CD4-positive, alpha-beta T cell treated with Interleukin-15 for 1 hour (primary cell): Measurements from ENCODE around the gene CYP4B1.
"Not testable (repeated sequence)": the region's sequence is repeated elsewhere in the genome, so short reads cannot be mapped to it uniquely, and the experiment has no call there.

Source experiments
- DNase-seq: peaks from one replicate; pipeline ENCODE4 v3.0.0-alpha.2; 2020

Gene CYP4B1

DNA sequence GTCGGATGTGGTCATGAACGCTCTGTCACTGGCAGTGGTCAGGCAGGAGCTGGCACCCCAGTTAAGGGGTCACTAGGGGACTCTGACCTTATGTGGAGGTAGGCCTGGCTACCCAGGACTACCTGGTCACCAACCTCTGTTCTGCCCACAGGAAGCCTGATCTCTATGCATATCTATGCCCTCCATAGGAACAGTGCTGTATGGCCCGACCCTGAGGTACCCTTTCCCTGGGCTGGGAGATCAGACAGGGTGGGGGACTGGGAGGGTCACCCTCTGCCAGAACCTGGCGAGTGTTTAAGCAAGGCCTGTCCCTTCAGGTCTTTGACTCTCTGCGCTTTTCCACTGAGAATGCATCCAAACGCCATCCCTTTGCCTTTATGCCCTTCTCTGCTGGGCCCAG is 19.0 kb downstream of the CYP4B1 start:
- DNase-seq: no peak

DNA sequence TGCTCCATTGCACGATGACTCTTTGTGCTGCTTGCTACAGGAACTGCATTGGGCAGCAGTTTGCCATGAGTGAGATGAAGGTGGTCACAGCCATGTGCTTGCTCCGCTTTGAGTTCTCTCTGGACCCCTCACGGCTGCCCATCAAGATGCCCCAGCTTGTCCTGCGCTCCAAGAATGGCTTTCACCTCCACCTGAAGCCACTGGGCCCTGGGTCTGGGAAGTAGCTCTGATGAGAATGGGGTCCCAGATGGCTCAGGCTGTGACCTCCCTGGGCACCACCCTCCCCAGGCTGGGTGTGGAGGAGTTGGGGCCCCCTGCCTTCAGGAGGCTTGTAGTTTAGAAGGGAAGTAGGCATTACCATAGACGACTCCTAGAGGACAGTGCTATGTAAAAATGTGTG is 19.7 kb downstream of the CYP4B1 start:
- DNase-seq: no peak

DNA sequence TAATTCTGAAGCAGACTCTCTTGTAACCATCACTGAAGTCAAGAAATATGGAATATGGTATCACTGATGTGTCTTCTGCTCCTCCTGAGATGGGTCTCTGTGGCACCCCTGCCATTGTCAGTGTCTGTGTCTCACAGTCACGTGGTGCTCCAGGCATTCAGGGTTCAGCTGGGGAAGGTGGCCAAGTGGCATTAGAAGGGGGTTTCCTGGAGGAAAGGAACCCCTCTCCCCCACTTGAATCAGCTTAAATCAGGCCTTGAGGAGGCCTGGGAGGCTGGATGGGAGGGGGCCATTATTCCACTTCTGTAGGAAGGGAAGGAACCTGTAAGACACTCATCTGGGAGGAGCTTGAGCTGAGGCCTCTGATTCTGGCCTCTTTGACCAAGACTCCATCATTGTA is 20.5 kb downstream of the CYP4B1 start:
- no peak for DNase-seq

DNA sequence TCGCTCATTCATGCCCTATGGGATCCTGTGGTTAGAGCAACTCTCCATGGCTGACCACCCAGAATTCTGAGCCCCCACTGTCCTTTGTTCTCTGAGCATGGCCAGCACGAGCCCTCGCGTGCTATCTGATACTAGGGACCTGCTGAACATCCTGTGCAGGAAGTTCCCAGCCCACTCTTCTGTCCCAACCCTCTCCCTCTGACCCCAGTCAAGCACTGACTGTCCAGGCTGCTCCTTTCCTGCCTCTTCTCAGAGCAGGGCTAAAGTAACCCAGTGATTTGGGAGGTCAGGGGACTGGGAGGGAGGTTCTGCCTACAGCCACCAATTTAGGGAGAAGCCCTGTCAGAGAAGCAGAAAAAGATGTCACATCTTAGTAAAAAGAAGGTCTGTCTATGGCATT is 21.2 kb downstream of the CYP4B1 start:
- no peak for DNase-seq

DNA sequence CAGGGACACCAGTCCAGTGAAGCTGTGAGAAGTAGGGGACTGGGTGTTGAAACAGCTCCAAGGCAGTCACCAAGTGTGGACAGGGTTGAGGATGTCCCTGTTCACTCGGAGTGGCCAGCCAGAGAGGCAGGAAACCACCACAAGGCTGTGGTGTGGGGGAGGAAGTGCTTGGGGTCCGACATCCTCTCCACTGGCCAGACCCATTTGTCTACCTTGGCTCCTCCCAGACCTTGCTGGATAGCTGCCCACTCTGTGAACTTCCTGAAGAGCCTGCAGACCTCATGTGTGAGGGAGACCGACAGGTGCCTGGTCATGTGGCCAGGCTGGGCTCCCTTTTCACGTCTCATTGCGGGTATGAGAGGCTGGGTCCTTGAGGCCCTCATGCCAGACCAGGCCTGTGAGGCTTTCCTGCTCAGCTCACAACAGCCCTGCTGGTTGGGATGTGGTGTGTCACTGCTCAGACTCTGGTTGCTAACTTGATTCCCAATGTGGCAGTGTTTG is 21.8 kb downstream of the CYP4B1 start:
- DNase-seq: no peak

DNA sequence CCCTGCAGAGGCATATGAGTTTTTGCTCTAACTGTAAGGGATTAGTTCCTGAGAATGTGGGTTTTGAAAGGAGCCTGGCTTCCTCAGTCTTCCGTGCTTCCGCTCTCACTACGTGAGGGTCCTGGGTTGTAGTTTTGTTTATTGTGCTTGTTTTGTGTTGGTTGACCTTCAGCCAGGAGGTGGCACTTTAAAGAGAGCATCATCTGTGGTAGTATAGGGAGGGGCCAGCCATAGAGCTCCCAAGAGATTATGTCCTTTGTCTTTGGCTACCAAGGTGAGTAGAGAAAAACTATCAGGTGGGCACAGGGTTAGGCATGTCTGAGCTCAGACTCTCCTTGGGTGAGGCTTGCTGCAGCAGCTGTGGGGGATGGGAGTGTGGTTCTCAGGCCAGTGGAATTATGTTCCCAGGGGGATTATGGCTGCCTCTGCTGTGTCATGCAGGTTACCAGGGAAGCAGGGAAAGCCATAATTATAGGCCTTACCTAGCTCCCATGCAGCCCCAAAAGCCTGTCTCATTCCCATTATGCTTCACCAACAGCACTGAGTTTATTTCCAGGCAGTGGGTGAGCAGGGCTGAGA is 23.5 kb downstream of the CYP4B1 start:
- no peak for DNase-seq

DNA sequence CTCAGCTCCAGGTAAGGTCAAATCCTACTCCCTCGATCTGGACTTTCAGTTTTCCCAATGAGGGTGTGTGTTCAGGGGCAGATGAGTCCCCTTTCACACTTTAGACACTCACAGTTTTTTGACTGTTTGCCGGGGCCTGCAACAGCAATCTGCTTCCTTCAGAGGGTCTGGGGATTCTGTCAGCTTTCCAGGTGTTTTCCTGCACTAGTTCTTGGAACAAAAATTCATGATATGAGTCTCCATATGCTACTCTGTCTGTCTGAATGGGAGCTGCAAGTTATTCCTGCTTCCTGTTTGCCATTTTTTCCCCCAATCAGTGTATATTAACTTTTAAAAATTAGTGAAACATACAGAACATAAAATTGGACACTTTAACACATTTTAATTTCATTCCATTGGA is 24.3 kb downstream of the CYP4B1 start:
- no peak for DNase-seq

DNA sequence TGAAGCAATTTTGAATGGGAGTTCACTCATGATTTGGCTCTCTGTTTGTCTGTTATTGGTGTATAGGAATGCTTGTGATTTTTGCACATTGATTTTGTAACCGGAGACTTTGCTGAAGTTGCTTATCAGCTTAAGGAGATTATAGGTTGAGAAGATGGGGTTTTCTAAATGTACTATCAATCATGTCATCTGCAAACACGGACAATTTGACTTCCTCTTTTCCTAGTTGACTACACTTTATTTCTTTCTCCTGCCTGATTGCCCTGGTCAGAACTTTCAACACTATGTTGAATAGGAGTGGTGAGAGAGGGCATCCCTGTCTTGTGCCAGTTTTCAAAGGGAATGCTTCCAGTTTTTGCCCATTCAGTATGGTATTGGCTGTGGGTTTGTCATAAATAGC is 28.0 kb downstream of the CYP4B1 start:
- not testable (repeated sequence) for DNase-seq

DNA sequence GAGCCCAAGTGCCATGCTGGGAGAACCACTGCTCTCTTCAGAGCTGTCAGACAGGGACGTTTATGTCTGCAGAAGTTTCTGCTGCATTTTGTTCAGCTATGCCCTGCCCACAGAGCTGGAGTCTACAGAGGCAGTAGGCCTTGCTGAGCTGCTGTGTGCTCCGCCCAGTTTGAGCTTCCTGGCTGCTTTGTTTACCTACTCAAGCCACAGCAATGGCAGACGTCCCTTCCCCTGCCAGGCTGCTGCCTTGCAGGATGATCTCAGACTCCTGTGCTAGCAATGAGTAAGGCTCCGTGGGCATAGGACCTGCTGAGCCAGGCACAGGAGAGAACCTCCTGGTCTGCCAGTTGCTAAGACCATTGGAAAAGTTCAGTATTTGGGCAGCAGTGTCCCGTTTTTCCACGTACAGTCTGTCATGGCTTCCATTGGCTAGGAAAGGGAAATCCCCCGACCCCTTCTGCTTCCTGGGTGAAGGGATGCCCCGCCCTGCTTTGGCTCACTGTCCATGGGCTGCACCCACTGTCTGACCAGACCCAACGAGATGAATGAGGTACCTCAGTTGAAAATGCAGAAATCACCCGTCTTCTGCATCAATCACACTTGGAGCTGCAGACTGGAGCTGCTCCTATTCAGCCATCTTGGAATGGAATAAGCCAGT is 31.9 kb downstream of the CYP4B1 start:
- no peak for DNase-seq

DNA sequence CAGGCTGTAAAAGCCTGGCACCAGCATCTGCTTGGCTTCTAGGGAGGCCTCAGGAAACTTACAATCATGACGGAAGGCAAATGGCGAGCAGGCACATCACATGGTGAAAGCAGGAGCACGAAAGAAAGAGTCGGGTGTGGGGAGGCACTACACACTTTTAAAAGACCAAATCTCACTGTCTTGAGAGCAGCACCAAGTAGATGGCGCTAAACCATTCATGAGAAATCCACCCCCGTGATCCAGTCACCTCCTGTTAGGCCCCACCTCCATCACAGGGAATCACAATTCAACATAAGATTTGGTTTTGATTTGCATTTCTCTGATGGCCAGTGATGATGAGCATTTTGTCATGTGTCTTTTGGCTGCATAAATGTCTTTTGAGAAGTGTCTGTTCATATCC is 36.6 kb downstream of the CYP4B1 start:
- not testable (repeated sequence) for DNase-seq

DNA sequence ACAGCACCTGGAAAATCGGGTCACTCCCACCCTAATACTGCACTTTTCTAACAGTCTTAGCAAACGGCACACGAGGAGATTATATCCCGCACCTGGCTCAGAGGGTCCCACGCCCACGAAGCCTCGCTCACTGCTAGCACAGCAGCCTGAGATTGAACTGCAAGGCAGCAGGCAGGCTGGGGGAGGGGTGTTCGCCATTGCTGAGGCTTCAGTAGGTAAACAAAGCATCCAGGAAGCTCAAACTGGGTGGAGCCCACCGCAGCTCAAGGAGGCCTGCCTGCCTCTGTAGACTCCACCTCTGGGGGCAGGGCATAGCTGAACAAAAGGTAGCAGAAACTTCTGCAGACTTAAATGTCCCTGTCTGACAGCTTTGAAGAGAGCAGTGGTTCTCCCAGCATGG is 47.5 kb downstream of the CYP4B1 start:
- DNase-seq: not testable (repeated sequence)

DNA sequence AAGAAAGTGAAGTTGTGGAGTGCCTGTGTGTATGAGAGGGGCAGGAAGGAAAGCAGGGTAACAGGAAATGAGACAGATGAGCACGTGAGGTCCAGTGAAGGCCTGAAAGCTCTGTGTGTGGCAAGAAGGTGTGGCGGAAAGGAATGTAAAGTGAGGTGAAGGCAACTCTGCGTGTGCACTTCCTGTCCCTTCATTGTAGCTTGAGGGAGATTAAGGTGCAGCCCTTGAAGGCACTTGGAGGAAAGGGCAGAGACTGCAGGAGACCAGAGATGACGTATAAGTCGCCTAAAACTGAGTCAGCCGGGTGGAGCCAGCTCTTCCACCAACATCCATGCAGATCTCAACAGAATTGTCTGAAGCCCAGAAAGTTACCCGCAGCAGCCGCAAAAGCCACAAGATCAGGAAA is 58.8 kb downstream of the CYP4B1 start:
- not testable (repeated sequence) for DNase-seq

DNA sequence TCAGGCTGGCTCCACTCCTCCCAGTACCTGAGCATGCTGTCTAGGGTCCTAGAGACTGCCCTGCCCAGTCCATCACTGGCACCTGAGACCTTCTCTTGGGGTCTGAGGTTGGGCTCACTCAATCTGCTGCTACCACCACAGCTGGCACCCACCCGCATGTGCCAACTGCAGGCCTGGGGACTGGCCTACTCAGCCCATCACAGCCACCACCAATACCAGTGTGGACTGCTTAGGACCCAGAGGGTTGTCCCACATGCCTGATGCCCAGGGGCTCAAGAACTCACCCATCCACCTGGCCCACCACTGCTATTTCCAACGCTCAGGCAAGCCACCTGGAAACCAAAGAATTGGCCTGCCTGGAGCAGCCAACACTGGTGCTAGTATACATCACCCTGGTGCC is 63.5 kb downstream of the CYP4B1 start:
- DNase-seq: no peak
